Measurements from ENCODE around the gene TTLL9. TPM values are rescaled to one million over a fixed set of nuclear protein-coding genes. Genes with fewer than 3 reads are reported as not detected.

Gene TTLL9
- total and polyA plus RNA-seq, 10 of the 15 experiments (the other 5 are each of a cell fraction or from before 2014, with no cell fraction given) = 0.03 to 0.77 (median 0.11) TPM; not detected in 2

DNA sequence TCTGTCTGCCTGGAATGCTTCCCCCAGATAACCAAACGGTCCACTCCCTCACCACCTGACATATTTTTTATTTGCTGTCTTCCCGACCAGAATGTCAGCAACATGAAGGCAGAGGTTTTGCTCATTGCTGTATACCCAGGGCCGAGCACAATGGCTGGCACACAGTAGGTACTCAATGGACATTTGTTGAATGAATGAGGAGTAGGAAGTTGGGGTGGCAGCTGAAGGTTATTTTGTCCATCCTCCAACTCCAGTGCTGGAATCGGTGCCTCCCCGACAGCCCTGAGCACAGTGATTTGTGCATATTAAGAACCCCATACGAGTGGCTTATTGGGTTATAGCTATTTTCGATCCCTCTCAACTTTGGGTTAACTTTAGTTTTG lies 10.4 kb upstream of the TTLL9 start (continued):
- TF ChIP-seq, protein P1, sequence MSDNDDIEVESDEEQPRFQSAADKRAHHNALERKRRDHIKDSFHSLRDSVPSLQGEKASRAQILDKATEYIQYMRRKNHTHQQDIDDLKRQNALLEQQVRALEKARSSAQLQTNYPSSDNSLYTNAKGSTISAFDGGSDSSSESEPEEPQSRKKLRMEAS (IDR thresholded peaks at IDR 0.05; ENCODE audit: low read depth, low read length) = no peak
- no peak for TF ChIP-seq HCFC1 (IDR thresholded peaks at IDR 0.05; ENCODE audit: low read length)
- TF ChIP-seq SREBF2 (IDR thresholded peaks at IDR 0.05; ENCODE audit: low read length) = no peak
- TF ChIP-seq, protein P2, sequence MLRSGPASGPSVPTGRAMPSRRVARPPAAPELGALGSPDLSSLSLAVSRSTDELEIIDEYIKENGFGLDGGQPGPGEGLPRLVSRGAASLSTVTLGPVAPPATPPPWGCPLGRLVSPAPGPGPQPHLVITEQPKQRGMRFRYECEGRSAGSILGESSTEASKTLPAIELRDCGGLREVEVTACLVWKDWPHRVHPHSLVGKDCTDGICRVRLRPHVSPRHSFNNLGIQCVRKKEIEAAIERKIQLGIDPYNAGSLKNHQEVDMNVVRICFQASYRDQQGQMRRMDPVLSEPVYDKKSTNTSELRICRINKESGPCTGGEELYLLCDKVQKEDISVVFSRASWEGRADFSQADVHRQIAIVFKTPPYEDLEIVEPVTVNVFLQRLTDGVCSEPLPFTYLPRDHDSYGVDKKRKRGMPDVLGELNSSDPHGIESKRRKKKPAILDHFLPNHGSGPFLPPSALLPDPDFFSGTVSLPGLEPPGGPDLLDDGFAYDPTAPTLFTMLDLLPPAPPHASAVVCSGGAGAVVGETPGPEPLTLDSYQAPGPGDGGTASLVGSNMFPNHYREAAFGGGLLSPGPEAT (IDR thresholded peaks at IDR 0.05; ENCODE audit: low read depth) = no peak

DNA sequence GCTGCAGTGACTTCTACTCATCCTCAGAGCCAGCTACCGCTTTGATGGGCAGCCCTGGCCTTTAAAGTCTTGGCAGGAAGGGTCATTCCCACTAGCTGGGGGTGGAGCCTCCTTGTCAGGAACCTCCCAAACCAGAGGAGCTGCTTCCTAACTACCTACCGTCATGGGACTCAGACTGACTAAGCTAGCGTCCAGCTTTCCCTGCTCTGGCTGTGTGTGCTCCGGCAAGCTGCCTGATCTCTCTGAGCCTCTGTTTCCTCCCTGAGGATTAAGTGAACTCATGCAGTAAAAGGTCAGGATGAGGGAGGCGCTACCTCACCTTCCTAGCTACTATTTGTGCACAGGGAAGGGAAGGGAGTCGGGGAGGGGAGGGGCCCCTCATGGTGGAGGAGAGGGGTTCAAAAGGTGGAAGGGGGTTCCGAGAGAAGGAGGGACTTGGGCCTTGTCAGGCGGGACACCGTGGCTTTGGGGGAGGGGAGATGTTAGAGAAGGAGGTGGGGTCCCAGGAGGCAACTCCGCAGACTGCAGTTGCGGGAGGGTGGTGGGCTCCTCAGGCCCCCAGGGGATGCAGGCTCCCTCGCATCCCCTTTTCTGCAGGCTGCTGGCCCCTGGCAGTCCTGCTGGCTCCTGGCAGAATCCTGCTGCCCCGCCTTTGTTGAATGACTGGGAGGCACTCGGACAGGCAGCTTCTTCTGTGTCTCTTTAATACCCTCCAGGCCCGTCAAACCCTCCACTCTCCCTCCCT lies 9.9 kb upstream of the TTLL9 start:
- peak overlapping the region; percentile 53; the same call in 1 of the 2 replicates for H3K4me3 ChIP-seq
- intact Hi-C loops (cut with micrococcal nuclease; ENCODE audit: unreplicated experiment) = no loop called here

More for the DNA sequence above, 9.9 kb upstream of the TTLL9 start:
- ChIA-PET RAD21 (ENCODE audit: unreplicated experiment) (interaction anchor here (1.0 to 1.5 kb wide), 4 partner anchors 19 to 92 kb away, joined by 3 to 11 read pairs (median 4); partner anchors contain the start of gene PDRG1), CTCF (interaction anchor here (0.6 to 13.1 kb wide), 8 partner anchors 11 to 174 kb away, joined by 3 to 307 read pairs (median 4); partner anchors contain the start of gene PDRG1), SMC1A (ENCODE audit: uncharacterized antibody, unreplicated experiment) (interaction anchor here (0.6 to 3.0 kb wide), 8 partner anchors 14 to 163 kb away, joined by 3 to 27 read pairs (median 4); partner anchors contain the start of gene PDRG1), POLR2A (interaction anchor here (0.6 to 1.4 kb wide), 5 partner anchors 9 to 363 kb away, joined by 3 to 6 read pairs (median 3); partner anchors contain the start of genes DUSP15, PDRG1 and TTLL9)
- Histone ChIP-seq H3K9ac (ENCODE audit: control insufficient read depth, insufficient read depth, low read length) (no peak overlapping the region), H2AFZ (ENCODE audit: control insufficient read depth, low read depth, low read length) (no peak overlapping the region), H3K27ac (ENCODE audit: control insufficient read depth, insufficient read depth) (no peak overlapping the region), H3K4me1 (ENCODE audit: control insufficient read depth, insufficient read depth, low read length) (peaks cover 10% of the 10 kb centered on the region), H3K9me3 (replicated peaks; ENCODE audit: control insufficient read depth, insufficient read depth, low read length) (no peaks in the 10 kb centered on the region), H3K4me2 (ENCODE audit: control insufficient read depth, insufficient read depth) (peak overlapping the region; percentile 81), H3K27me3 (replicated peaks in 1 of 2; ENCODE audit: control insufficient read depth in 2 of 2, insufficient read depth in 2 of 2, low read length in 1 of 2) (peaks cover 0 to 9% of the 10 kb centered on the region in 2 experiments; a peak in 1 of 4 replicates), H3K79me2 (ENCODE audit: control insufficient read depth, insufficient read depth, low read length) (no peaks in the 10 kb centered on the region), H4K20me1 (ENCODE audit: control insufficient read depth, insufficient read depth) (no peaks in the 10 kb centered on the region), H3K36me3 (ENCODE audit: control insufficient read depth in 2 of 2, insufficient read depth in 2 of 2, low read length in 1 of 2) (no peaks in the 10 kb centered on the region)
- DNase-seq (ENCODE audit: low read depth, low spot score) (no peak), FAIRE-seq (no peak), ATAC-seq (no peak)
- WGBS (ENCODE audit: insufficient coverage, insufficient replicate concordance, low lambda C conversion rate, missing lambda C conversion rate) = 27% methylated on average over 11 of the region's 15 CpGs
- TF ChIP-seq, protein P3, sequence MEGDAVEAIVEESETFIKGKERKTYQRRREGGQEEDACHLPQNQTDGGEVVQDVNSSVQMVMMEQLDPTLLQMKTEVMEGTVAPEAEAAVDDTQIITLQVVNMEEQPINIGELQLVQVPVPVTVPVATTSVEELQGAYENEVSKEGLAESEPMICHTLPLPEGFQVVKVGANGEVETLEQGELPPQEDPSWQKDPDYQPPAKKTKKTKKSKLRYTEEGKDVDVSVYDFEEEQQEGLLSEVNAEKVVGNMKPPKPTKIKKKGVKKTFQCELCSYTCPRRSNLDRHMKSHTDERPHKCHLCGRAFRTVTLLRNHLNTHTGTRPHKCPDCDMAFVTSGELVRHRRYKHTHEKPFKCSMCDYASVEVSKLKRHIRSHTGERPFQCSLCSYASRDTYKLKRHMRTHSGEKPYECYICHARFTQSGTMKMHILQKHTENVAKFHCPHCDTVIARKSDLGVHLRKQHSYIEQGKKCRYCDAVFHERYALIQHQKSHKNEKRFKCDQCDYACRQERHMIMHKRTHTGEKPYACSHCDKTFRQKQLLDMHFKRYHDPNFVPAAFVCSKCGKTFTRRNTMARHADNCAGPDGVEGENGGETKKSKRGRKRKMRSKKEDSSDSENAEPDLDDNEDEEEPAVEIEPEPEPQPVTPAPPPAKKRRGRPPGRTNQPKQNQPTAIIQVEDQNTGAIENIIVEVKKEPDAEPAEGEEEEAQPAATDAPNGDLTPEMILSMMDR (IDR thresholded peaks at IDR 0.05 in 2 of 3, conservative IDR thresholded peaks at IDR 0.05 in 1 of 3; ENCODE audit: control insufficient read depth in 2 of 3, extremely low read depth in 1 of 3, insufficient read depth in 1 of 3, low read depth in 3 of 3, low read length in 3 of 3) = no peak
- no TSS peak for BruUV-seq (replicated peaks)
- in situ Hi-C loops (cut with MboI) = no loop called here
